Measurements from ENCODE around the gene CTAGE1. TPM values are rescaled to one million over a fixed set of nuclear protein-coding genes. Genes with fewer than 3 reads are reported as not detected.

CTAGE1 gene
- total and polyA plus RNA-seq, 2 donors from 2014 or later, result not detected

DNA sequence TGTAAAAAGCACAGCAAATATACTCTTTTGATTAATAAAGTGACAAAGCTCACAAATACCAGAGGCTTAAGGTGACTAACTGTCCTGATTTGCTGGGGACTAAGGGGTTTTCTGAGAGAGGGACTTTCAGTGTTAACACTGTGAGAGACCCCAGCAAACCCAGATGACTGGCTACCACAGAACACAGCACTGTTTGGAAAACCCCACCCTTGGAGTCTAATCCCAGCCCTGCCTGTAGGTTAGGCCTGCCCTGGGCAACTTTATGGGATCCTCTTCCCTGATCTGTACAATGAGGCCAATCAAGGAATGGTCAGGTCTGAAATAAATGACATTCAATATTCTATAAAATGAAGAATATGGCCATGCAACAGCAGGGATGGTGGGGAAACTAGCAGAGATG is 30.5 kb upstream of the CTAGE1 start:
- no peak overlapping the region for H3K4me3 ChIP-seq (ENCODE audit: low read length in 3 of 3)
- intact Hi-C loops (cut with DNase I), result no loop called here
- peaks cover 0 to 2% (median 0%) of the 10 kb centered on the region in 3 donors for H3K4me1 ChIP-seq (ENCODE audit: control insufficient read depth in 2 of 3, insufficient read depth in 2 of 3, low read depth in 1 of 3, low read length in 3 of 3)
- no peak for DNase-seq
- TF ChIP-seq, protein P1, sequence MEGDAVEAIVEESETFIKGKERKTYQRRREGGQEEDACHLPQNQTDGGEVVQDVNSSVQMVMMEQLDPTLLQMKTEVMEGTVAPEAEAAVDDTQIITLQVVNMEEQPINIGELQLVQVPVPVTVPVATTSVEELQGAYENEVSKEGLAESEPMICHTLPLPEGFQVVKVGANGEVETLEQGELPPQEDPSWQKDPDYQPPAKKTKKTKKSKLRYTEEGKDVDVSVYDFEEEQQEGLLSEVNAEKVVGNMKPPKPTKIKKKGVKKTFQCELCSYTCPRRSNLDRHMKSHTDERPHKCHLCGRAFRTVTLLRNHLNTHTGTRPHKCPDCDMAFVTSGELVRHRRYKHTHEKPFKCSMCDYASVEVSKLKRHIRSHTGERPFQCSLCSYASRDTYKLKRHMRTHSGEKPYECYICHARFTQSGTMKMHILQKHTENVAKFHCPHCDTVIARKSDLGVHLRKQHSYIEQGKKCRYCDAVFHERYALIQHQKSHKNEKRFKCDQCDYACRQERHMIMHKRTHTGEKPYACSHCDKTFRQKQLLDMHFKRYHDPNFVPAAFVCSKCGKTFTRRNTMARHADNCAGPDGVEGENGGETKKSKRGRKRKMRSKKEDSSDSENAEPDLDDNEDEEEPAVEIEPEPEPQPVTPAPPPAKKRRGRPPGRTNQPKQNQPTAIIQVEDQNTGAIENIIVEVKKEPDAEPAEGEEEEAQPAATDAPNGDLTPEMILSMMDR (IDR thresholded peaks at IDR 0.05; ENCODE audit: borderline replicate concordance, extremely low read depth, insufficient read depth), result no peak
- no peaks in the 10 kb centered on the region for H3K27me3 ChIP-seq (ENCODE audit: control insufficient read depth, insufficient read depth, low read length)
- no peak overlapping the region for H3K9ac ChIP-seq (ENCODE audit: low read length in 3 of 3)
- no peak for FAIRE-seq
- H3K27ac ChIP-seq (ENCODE audit: low read depth in 2 of 2, low read length in 2 of 2), result no peak overlapping the region
- peaks cover 0 to 9% (median 0%) of the 10 kb centered on the region in 3 donors for H3K9me3 ChIP-seq (ENCODE audit: control insufficient read depth in 2 of 3, insufficient read depth in 1 of 3, low read length in 3 of 3)
- no peaks in the 10 kb centered on the region for H3K36me3 ChIP-seq (ENCODE audit: control insufficient read depth in 2 of 3, insufficient read depth in 3 of 3, low read length in 3 of 3)

DNA sequence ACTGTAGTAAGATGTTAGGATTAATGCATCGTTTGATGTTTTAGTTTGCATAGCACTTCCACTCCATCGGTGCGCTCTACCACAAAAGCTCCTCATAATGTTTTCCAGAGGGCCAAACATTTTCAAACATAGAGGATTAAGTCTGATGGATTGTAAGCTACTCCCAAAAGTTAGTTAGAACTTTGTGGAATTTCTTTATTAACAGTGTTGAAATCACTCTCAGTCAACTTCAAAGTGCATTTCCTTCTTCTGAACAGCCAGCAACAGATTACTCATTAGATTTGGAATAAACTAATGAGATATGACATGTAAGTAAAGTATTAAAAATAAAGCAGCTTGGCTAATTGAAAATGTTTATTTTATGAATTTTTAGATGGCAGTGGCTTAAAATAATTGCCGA is 30.1 kb upstream of the CTAGE1 start:
- Histone ChIP-seq H3K4me1 (ENCODE audit: control insufficient read depth in 2 of 3, insufficient read depth in 2 of 3, low read depth in 1 of 3, low read length in 3 of 3) (peaks cover 0 to 2% (median 0%) of the 10 kb centered on the region in 3 donors), H3K27me3 (ENCODE audit: control insufficient read depth, insufficient read depth, low read length) (no peaks in the 10 kb centered on the region), H3K9ac (ENCODE audit: low read length in 3 of 3) (no peak overlapping the region), H3K27ac (ENCODE audit: low read depth in 2 of 2, low read length in 2 of 2) (no peak overlapping the region), H3K4me3 (ENCODE audit: low read length in 3 of 3) (no peak overlapping the region), H3K36me3 (ENCODE audit: control insufficient read depth in 2 of 3, insufficient read depth in 3 of 3, low read length in 3 of 3) (no peaks in the 10 kb centered on the region), H3K9me3 (ENCODE audit: control insufficient read depth in 2 of 3, insufficient read depth in 1 of 3, low read length in 3 of 3) (peaks cover 0 to 9% (median 0%) of the 10 kb centered on the region in 3 donors)
- intact Hi-C loops (cut with DNase I), result no loop called here
- TF ChIP-seq, protein P1 (IDR thresholded peaks at IDR 0.05; ENCODE audit: borderline replicate concordance, extremely low read depth, insufficient read depth), result no peak
- DNase-seq, result no peak
- no peak for FAIRE-seq

DNA sequence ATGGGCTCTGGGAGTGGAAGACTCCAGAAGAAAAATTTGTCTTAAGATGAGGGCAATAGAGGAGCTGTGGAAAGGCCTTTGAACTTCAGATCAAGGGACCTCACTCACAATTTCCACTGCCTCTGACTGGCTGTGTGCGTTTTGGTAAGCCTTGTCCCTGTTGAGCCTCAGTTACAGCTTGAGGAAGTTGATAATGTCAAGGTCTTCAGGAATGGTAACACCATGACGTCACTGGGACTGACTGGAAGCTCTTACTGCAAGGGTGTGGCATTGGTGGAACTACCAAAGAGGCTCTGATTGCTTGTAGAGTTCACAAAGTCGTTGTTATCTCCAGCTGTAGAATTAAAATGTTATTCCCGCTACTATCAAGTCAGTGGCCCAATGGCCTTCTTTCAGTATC is 29.2 kb upstream of the CTAGE1 start:
- H3K27me3 ChIP-seq (ENCODE audit: control insufficient read depth, insufficient read depth, low read length), result no peaks in the 10 kb centered on the region
- TF ChIP-seq, protein P1 (IDR thresholded peaks at IDR 0.05; ENCODE audit: borderline replicate concordance, extremely low read depth, insufficient read depth), result no peak
- no peaks in the 10 kb centered on the region for H3K4me1 ChIP-seq (ENCODE audit: control insufficient read depth in 2 of 3, insufficient read depth in 2 of 3, low read depth in 1 of 3, low read length in 3 of 3)
- FAIRE-seq (no peak), DNase-seq (no peak)
- H3K36me3 ChIP-seq (ENCODE audit: control insufficient read depth in 2 of 3, insufficient read depth in 3 of 3, low read length in 3 of 3), result no peaks in the 10 kb centered on the region
- H3K9me3 ChIP-seq (ENCODE audit: control insufficient read depth in 2 of 3, insufficient read depth in 1 of 3, low read length in 3 of 3), result peaks cover 0 to 12% (median 3%) of the 10 kb centered on the region in 3 donors
- intact Hi-C loops (cut with DNase I), result no loop called here
- H3K9ac ChIP-seq (ENCODE audit: low read length in 3 of 3), result no peak overlapping the region
- no peak overlapping the region for H3K4me3 ChIP-seq (ENCODE audit: low read length in 3 of 3)
- H3K27ac ChIP-seq (ENCODE audit: low read depth in 2 of 2, low read length in 2 of 2), result no peak overlapping the region

DNA sequence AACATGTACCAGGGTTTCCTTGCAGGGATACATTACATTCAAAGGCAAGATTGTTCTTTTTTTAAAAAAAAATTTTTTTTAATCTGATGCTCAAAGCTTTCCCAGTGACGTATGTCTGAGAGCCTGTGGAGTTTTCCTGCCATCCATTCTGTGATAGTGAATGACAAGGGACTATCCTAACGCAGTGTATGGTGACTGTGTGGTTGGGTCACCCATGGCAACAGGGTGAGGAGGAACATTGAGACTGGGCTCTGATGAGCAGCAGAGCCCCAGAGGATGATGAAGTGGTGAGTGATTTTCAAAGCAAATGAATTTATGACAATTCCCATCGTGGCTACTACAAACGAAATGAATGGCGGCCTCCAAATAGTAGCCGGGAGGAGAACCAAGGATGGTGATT is 28.6 kb upstream of the CTAGE1 start:
- H3K4me1 ChIP-seq (ENCODE audit: control insufficient read depth in 2 of 3, insufficient read depth in 2 of 3, low read depth in 1 of 3, low read length in 3 of 3), result no peaks in the 10 kb centered on the region
- no peaks in the 10 kb centered on the region for H3K27me3 ChIP-seq (ENCODE audit: control insufficient read depth, insufficient read depth, low read length)
- TF ChIP-seq, protein P1 (IDR thresholded peaks at IDR 0.05; ENCODE audit: borderline replicate concordance, extremely low read depth, insufficient read depth), result no peak
- H3K9ac ChIP-seq (ENCODE audit: low read length in 3 of 3), result no peak overlapping the region
- intact Hi-C loops (cut with DNase I), result no loop called here
- peaks cover 0 to 13% (median 4%) of the 10 kb centered on the region in 3 donors for H3K9me3 ChIP-seq (ENCODE audit: control insufficient read depth in 2 of 3, insufficient read depth in 1 of 3, low read length in 3 of 3)
- no peaks in the 10 kb centered on the region for H3K36me3 ChIP-seq (ENCODE audit: control insufficient read depth in 2 of 3, insufficient read depth in 3 of 3, low read length in 3 of 3)
- H3K4me3 ChIP-seq (ENCODE audit: low read length in 3 of 3), result no peak overlapping the region
- no peak for FAIRE-seq
- no peak for DNase-seq
- no peak overlapping the region for H3K27ac ChIP-seq (ENCODE audit: low read depth in 2 of 2, low read length in 2 of 2)

Measured in kidney (tissue), 14 donors.